Right renal cortex interstitium (tissue), 3 donors: Measurements from ENCODE around the gene LRP6. TPM values are rescaled to one million over a fixed set of nuclear protein-coding genes. Genes with fewer than 3 reads are reported as not detected.
A peak's percentile ranks its signal among the peaks of the same experiment; 100 is the strongest.
"Not testable (repeated sequence)": the region's sequence is repeated elsewhere in the genome, so short reads cannot be mapped to it uniquely, and the experiment has no call there.

Source experiments
- DNase-seq, 3 donors: peaks; one replicate each; pipeline ENCODE4 v3.0.0-alpha.2; 2013; ENCODE audit warnings: low read depth in 3 of 3, low spot score in 2 of 3
- polyA plus RNA-seq, 3 donors: library from polyadenylated mRNA; unstranded; fragments of 120-200 nt; gene quantifications; one replicate each; pipeline ENCODE4 v1.2.1, GENCODE V29; 2013; ENCODE audit not compliant: insufficient read length in 3 of 3

LRP6 gene
- polyA plus RNA-seq, 3 donors, result 60.3 to 66.9 (median 64.4) TPM

DNA sequence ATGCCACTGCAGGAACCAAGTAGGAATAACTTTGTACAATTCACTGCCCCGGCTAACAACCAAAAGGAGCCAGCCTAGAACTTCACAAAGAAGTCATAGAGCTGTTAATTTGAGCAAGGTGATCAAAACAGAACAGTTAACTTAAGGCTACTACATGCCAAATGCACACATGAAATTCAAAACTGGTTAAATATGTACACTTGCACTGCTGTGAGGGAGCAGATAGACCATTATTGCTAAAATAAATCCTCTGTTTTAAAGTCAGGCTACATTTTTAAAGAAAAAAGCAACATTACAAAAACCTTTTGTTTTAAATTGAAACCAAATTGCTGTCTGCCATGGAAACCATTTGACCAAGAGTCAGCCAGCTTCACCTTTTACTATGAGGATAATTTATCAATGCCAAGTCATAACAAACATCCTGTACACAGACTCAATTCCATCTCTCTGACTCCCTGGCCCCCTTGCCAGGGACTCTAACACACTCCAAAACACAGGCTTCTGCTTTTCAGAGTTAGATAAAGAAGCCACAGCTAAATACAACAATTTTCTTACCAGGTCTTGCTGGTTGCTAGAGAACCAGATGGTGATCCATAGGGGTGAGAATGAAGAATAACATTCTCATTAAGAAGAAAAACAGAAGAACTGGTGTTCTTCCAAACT, 84.0 kb downstream of the LRP6 start:
- DNase-seq, result peak in 1 of 3 donors; percentile 3

DNA sequence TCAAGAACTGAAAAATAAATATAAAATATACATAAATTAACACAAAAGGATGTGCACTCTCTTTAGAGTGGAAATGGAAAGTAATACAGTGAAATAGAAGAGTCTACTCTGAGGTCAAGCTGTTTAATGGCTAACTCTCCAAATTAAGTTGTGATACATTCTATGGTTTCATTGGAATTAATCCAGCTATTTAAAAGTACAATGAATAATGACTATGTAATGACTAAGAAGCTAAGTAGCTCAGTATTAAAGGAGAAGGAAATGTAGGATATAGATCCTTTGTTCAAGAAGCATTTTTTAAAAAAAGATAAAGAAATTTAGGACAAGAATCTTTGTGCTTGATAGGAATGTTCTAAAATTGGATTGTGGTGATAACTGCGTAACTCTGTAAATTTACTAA, 85.3 kb downstream of the LRP6 start:
- no peak for DNase-seq

DNA sequence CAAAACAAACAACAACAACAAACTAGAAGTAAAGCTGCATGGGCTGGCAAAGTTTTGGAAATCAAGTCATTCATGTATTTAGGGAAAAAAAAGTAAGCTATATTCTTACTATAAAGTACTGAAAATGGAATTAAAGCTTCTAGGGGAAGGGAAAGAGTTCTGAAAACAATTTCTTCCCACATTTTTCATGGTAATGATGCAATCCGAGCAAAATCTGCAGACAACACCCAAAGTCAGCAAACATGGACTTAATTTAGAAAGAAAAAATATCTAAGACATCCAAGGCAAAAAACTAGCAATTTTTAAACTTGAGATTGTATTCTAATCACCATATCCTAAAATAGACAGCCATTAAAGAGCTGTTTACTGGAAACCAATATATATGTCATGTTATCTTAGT, 86.3 kb downstream of the LRP6 start:
- DNase-seq, result no peak

DNA sequence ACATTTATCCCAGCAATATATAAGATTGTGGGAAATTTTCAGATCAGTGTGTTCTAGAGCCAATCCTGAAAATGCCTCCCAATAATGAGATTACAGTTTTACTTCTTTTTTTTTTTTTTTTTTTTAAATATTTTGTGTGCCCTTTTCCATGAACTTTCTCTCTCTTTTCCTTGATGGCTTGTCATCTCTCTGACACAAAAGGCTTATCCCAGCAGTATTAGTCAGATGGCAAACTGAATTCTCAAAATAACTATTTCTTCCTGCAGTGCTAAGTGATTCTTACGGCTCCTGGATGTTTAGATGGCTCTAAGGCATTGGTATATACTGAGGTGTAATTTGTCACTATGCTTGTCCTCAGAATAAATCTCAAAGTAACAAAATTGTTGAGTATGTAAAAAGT, 86.7 kb downstream of the LRP6 start:
- DNase-seq, result no peak

DNA sequence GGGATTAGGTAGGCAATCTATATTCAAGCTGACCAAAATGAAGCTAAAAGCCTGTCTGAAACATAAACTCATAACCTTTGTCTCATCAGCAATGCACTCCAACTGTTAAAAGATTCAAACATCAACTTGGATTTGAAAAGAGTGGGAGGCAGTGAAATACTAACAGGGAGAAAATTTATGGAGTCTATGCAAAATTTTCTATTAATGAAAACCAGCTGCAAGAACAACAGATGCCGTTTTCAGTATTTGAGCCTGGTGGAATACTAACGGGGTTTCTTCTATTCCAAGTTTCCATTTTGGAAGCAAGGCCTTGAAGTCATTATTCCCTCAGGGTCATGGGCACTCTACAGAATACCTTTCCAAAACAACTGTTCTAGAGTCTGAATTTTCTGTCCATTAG, 88.3 kb downstream of the LRP6 start:
- no peak for DNase-seq

DNA sequence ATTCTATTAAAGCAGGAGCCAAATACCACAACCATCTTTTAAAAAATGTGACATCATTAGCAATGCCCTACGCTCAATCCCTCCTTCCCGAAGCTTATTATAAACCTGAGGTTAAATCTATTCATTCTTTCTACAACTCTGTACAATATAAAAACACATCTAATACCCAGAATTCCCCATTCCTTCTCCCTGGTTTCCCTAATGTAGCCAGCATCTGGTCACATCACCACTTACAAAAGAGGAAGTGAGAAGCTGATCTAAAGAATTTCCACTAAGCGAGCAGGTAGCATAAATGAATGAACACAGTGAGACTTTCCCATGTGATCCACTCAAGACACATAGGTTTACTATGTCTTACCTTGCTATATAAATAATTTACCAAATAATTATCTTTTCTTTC, 90.4 kb downstream of the LRP6 start:
- no peak for DNase-seq

DNA sequence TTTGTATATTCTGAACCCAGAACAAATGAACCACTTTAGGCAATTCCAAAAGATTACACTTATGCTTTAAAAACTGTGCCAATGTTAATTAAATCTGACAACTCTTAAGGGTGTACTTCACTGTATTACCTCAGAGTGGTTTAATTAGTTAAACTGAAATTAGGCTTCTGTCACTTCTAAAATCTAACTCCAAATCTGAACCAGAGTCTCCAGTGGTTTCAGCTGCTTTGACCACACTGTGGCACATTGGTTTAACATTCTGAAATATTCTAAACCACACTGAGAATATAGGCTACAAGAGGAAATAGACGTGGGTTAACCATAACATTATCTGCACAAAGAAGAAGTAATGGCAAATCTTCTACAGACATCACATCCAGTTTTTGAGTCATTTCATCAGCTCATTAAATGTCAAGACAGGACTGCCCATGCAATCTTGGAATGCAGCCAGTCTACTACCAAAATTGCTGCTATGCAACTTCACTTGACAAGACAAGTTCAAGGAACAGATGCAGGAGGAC, 94.8 kb downstream of the LRP6 start:
- no peak for DNase-seq

DNA sequence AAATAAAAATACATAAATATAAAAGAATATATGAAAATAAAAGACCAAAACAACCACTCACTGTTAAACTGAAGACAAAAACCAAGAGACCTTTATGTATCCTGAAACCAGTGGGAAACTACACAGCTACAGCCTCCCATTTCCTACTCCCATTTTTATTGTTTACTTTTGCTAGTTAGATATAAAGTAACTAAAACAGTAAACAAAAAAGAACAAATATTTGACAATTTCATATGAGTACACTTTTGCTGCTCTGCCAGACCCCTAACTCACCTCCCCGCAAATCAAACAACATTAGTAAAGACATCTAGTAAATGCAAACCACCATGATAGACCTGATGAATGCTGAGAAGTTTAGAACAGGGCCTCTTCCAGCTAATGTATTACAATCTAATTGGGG, 99.0 kb downstream of the LRP6 start:
- DNase-seq, result no peak

DNA sequence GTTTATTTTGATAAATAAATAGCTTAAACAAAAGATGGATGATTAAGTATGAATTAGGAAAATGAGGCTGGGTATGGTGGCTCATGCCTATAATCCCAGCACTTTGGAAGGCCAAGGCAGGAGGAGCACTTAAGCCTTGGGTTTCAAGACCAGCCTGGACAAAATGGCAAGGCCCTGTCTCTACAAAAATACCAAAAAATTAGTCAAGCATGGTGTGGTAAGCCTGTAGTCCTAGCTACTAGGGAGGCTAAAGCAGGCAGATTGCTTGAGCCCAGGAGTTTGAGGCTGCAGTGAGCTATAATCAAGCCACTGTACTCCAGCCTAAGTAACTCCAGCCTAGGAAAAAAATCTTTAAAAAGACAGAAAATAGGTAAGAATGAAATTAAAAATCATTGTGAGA, 100.1 kb downstream of the LRP6 start:
- DNase-seq, result no peak

DNA sequence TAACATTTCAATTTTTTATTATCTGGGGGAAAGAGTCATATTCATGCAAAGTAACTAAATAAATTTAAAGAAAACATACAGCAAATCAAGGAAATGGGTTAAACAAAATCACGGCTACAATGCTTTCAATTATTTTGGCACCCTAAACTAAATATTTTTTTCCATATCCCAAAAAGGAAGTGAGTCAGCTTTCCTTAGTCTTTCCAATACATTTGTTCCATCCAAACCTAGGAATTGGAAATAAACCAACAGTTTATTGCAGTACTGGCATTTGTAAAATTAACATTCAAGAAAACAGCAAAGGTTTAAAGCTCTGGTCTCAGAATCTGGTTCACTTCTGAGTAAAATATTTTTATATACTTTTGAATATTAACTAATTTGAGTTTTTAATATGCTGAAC, 106.9 kb downstream of the LRP6 start:
- DNase-seq, result no peak

DNA sequence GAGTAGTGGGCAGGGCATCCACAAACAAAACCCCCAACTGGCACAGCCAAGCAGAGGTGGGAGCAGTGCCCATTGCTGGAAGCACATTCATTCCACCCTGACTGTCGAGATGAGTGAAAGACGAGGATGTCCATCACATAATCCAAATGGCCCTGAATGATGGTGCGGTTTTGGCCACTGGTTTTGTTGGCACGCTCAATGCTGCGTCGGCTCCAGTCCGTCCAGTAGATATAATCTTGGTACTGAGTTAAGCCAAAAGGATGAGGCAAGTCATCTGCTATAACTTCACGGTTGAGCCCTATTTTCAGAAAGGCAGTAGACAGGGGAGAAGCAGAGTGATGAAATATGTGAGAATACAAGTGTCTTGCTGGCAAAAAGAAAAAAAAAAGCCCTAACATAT, 108.0 kb downstream of the LRP6 start:
- no peak for DNase-seq

DNA sequence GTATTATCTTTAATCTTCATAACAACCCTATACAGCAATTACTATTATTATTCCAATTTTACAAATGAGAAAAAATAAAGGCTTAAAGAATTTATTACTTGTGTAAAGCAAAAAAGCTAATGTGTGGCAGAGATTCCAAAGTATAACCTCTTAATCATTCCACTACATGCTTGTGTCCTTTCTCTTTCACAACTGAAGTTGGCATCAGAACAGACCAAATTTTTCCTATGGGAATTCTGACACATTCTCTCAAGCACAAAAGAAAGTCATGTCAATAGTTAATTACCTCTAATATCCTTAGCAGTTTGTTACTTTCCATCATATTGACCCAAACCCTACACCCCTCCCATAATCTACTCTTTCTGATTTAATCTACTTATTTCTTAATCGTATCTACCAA, 109.4 kb downstream of the LRP6 start:
- no peak for DNase-seq

DNA sequence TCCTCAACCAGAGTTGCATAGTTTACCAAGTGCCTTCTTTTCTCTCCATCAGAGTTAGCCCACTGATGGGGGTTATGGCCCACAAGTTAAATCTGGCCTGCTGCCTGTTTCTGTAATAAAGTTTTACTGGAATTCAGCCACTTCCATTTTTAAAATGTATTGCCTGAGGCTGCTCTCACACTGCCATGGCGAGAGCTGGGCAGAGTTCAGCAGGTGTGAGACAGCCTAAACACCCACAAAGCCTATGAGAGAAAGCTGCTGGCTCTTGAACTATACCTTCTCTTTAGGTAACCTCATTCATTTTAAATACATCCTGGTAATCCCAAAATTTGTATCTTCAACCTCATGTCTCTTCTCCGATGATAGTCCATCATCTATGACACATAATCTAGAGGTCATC, 110.0 kb downstream of the LRP6 start:
- DNase-seq, result no peak

DNA sequence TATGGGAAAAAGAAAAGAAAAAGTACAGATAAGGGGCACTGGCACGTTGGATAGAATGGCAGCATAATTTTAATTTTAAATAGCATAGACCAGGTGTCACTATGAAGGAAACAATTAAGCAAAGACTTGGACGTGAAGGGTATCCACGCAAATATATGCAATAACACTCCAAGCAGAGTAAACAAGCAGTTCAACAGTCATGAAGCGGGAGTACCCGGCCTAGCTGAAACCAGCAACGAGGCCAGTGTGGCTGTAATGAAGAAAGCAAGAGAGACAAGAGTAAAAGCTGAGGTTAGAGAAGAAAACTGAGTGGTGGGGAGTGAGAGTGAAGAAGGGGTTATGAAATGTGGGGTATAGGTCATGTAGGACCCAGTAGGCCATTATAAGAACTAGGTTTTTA, 110.7 kb downstream of the LRP6 start:
- no peak for DNase-seq

DNA sequence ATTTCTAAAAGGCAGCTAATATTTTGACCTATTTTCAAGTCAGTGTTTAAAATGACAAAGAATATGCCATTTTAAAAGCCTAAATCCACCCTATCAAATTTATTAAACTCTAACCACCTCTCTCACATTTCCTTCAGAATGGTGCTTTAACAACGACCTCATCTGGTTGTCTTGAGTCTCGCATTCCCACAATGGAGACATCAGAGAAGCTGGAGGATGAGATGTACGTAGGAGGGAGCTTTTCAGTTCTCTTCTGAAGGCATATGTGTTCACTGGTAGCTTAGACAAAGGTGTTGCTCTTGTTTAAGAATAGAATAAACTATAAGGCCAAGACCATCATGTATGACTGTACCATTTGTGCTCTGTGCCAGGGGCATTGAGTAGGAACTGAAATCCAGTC, 113.2 kb downstream of the LRP6 start:
- no peak for DNase-seq

DNA sequence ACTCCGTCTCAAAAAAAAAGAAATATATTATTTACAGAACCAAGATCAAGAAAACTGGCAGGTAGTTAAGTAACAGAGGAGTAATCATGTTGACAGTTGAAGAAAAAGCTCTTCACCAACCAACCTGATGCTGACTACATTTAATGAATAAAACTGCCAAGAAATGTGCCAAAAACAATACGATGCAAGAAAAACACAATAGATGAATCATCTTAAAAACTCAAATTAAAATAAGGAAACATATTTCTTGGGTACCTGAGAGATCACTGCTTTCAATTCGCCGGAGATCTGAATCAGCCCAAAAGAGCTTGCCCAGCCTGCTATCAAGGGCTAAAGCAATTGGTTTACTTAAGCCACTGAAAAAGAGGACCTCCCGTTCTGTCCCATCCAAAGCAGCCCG, 119.7 kb downstream of the LRP6 start:
- DNase-seq, result no peak

DNA sequence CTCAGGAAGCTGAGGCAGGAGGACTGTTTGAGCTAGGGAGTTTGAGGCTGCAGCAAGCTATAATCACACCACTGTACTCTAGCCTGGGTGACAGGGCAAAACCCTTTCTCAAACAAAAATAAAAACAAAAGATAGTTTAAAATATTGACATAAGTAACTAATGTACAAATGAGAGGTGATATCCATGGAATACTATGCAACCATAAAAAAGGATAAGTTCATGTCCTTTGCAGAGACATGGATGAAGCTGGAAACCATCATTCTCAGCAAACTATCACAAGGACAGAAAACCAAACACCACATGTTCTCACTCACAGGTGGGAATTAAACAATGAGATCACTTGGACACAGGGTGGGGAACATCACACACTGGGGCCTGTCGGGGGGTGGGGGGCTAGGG, 122.3 kb downstream of the LRP6 start:
- DNase-seq, result not testable (repeated sequence)

DNA sequence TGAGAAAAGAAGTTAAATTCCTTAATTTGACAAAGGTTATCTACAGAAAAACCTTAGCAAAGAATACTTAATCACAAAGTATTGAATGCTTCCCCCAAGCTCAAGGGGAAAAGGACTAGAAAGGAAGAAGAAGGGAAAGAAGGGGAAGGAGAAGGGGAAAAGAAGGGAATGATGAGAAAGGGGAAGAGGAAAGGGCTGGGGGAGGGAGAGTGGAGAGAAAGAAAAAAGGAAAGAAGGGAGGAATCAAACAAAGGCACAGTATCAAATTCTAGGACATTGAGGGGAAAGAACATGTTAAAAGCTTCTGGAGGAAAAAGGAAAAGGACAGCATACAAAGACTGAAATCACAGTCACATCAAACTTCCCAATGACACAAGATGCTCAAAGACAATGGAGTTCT, 125.8 kb downstream of the LRP6 start:
- no peak for DNase-seq

DNA sequence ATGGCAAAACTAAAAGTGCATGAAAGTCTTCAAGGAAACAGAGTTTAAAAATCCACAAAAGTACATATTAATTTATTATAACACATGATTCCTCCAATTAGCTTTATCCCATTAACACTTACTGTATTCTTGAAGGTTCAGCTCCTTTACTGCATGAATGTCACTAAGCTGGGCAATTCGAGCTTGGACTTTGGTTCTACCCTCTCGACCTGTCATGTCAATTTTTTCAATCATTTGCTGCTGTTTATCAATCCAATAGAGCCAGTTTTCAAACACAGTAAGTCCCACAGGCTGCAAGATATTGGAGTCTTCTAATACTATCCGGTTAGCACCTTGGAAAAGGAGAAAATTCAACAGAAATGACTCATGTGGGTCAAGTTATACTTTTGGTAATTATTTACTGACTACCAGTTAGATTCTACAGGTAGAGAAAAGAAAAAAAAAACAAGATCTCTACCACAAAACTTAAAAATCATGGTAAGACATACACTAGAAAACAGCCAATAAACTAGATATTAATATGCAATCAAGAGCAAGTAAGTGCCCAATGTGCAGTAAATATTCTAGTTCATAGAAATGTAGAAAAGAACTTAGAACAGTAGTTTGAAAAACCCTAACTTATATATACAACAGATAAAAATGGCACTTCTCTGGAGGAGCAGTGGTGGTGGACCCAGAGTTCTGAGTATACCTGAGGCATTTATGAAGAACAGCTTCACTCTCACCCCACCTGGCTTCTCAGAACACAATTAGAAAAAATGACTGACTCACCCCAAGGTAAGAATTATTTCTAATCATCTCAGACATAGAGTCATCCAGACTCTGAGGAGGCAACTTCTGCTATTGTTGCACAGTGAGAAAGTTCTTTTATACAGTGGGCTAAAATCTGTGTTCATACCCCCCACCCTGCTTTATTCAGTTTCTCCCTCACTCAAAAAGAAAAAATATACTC, 128.4 kb downstream of the LRP6 start:
- DNase-seq, result no peak

DNA sequence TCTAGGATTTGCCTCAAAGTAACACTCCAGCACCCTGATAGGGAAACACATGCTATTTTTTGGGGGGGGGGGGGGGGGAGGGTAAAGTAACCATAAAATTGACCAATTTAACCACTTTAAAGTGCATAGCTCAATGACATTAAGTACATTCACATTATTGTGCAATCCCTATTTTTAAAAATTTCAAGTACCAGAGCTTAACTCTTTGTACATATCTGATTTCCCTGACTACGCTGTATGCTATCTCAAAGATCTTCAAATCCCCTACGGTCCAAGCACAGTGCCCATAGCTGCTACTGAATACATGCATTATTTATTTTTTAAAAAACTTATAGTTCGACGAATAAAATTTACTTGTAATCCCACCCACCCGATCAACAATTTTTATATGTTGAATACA, 133.1 kb downstream of the LRP6 start:
- no peak for DNase-seq

DNA sequence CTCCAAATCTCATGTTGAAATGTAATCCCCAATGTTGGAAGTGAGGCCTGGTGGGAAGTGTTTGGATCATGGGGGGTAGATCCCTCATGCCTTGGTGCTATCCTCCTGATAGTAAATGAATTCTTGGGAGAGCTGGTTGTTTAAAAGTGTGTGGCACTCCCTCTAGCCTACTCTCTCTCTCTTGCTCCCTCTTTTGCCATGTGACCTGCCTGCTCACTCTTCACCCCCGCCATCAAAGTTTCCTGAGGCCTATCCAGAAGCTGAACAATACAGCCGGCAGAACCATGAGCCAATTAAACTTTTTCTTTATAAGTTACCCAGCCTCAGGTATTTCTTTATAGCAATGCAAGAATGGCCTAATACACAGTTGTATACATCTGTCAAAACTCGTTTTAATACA, 133.6 kb downstream of the LRP6 start:
- DNase-seq, result no peak

DNA sequence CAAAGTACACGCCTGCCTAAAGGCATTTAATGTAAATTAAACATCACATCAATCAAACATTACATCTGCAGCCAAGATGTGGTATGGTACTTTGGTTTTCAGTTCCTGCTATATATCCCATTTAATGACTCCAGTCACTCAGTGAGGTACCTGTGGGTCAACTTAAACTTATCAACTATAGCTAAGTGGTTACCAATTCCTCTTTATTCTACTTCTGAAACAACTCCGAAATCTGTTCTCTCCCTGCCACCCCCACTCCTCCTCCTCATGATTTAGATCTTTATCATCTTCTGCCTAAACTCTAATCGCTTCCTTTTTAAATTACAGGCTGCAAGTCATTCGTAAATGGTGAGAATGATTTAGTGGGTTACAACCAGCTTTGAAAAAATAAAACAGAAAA, 138.2 kb downstream of the LRP6 start:
- no peak for DNase-seq
